ENCODE measurements around the gene PF4V1.

The PF4V1 gene

DNA sequence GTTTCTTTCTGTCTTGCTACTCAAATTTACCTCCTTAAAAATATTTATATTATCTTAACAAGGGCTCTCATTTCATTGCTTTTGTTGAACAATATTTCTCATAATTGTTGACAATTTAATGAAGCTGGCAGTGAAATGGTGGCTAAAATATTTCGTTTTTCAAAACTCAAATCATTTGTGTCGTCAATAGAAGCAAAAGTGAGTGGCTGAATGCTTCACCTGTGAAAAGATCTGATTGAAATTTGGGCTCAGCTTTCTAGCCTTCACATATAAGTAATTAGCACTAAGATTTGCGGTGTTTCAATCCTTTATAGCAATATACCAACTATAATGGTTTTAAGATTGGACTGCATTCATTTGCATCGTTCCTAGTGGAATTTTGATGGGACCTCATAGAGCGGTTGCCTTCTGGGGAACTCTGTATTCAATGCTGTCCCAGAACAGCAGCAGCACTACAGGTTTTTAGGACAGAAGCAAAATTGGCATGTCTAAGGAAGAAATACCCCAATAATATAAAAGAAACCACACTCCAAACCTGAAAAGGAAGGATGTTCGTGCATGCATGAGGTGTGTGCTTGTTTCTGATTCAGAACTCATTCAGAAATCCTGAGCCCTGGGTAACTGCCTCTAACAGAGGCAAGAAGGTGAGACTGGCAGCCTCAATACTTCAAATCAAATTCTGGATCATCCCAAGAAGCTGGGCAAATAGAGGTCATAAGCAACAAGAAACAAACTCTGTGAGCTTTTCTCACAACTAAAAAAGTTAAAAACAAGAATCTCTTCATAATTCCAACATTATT, 18.6 kb downstream of the PF4V1 start:
- Histone ChIP-seq H3K36me3 (ENCODE audit: control insufficient read depth, insufficient read depth, low read length) (no peaks in the 10 kb centered on the region), H3K4me3 (replicated peaks; ENCODE audit: low read depth, low read length) (no peak overlapping the region), H3K27me3 (replicated peaks; ENCODE audit: control insufficient read depth, insufficient read depth, low read length) (no peaks in the 10 kb centered on the region)
- no peak for DNase-seq (ENCODE audit: extremely low read depth, insufficient read length)
- TF ChIP-seq, protein P1, sequence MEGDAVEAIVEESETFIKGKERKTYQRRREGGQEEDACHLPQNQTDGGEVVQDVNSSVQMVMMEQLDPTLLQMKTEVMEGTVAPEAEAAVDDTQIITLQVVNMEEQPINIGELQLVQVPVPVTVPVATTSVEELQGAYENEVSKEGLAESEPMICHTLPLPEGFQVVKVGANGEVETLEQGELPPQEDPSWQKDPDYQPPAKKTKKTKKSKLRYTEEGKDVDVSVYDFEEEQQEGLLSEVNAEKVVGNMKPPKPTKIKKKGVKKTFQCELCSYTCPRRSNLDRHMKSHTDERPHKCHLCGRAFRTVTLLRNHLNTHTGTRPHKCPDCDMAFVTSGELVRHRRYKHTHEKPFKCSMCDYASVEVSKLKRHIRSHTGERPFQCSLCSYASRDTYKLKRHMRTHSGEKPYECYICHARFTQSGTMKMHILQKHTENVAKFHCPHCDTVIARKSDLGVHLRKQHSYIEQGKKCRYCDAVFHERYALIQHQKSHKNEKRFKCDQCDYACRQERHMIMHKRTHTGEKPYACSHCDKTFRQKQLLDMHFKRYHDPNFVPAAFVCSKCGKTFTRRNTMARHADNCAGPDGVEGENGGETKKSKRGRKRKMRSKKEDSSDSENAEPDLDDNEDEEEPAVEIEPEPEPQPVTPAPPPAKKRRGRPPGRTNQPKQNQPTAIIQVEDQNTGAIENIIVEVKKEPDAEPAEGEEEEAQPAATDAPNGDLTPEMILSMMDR (IDR thresholded peaks at IDR 0.05; ENCODE audit: insufficient read depth, low read length, poor library complexity, severe bottlenecking) = no peak

- TF ChIP-seq, protein P1 (IDR thresholded peaks at IDR 0.05; ENCODE audit: insufficient read depth, low read length, poor library complexity, severe bottlenecking) = no peak
- Histone ChIP-seq H3K4me3 (replicated peaks; ENCODE audit: low read depth, low read length) (no peak overlapping the region), H3K27me3 (replicated peaks; ENCODE audit: control insufficient read depth, insufficient read depth, low read length) (no peaks in the 10 kb centered on the region), H3K36me3 (ENCODE audit: control insufficient read depth, insufficient read depth, low read length) (no peaks in the 10 kb centered on the region)
- no peak for DNase-seq (ENCODE audit: extremely low read depth, insufficient read length)
Measured at GRCh38 chr4:73872316-73873108, 19.4 kb downstream of the PF4V1 start.

GRCh38 chr4:73874386-73874785, 21.3 kb downstream of the PF4V1 start:
- TF ChIP-seq, protein P1 (IDR thresholded peaks at IDR 0.05; ENCODE audit: insufficient read depth, low read length, poor library complexity, severe bottlenecking) = no peak
- no peak for DNase-seq (ENCODE audit: extremely low read depth, insufficient read length)
- Histone ChIP-seq H3K4me3 (replicated peaks; ENCODE audit: low read depth, low read length) (no peak overlapping the region), H3K27me3 (replicated peaks; ENCODE audit: control insufficient read depth, insufficient read depth, low read length) (no peaks in the 10 kb centered on the region), H3K36me3 (ENCODE audit: control insufficient read depth, insufficient read depth, low read length) (no peaks in the 10 kb centered on the region)

- H3K36me3 ChIP-seq (ENCODE audit: control insufficient read depth, insufficient read depth, low read length) = no peaks in the 10 kb centered on the region
- H3K27me3 ChIP-seq (replicated peaks; ENCODE audit: control insufficient read depth, insufficient read depth, low read length) = no peaks in the 10 kb centered on the region
- H3K4me3 ChIP-seq (replicated peaks; ENCODE audit: low read depth, low read length) = no peak overlapping the region
- TF ChIP-seq, protein P1 (IDR thresholded peaks at IDR 0.05; ENCODE audit: insufficient read depth, low read length, poor library complexity, severe bottlenecking) = no peak
- DNase-seq (ENCODE audit: extremely low read depth, insufficient read length) = no peak
Measured at GRCh38 chr4:73875401-73875800, 22.3 kb downstream of the PF4V1 start.

DNA sequence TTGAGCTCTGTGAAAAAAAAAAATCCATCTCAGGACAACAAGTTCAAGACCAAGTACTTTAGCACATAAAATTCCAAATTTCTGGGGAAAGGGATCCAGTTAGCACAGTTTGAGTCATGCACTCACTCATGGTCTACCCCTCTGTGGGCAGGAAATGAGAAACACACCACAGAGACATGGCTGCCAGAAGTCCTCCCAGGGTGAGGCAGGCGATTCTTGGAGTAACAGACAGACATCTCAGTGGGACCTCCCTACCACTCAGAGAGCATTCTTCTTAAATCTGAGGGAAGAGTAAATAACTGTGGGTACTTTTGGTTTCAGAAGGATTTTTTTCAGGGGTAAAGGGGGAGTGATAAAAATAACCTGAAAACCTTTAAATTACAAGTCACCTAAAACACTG, 30.2 kb downstream of the PF4V1 start:
- H3K36me3 ChIP-seq (ENCODE audit: control insufficient read depth, insufficient read depth, low read length) = no peaks in the 10 kb centered on the region
- no peak for DNase-seq (ENCODE audit: extremely low read depth, insufficient read length)
- TF ChIP-seq, protein P1 (IDR thresholded peaks at IDR 0.05; ENCODE audit: insufficient read depth, low read length, poor library complexity, severe bottlenecking) = no peak
- H3K27me3 ChIP-seq (replicated peaks; ENCODE audit: control insufficient read depth, insufficient read depth, low read length) = no peaks in the 10 kb centered on the region
- no peak overlapping the region for H3K4me3 ChIP-seq (replicated peaks; ENCODE audit: low read depth, low read length)
